Coronary artery (tissue), 2 donors: ENCODE results near the gene ICA1.
"Not testable (repeated sequence)": the region's sequence is repeated elsewhere in the genome, so short reads cannot be mapped to it uniquely, and the experiment has no call there.

ENCODE experiments used
- DNase-seq: peaks from one replicate; pipeline ENCODE4 v3.0.0-alpha.2; 2017; ENCODE audit warnings: low spot score
- H3K27ac ChIP-seq, 2 donors: fragments of 200-600 bp; sonication (generic); one replicate each; pipeline ENCODE4 v1.5.1; 2016 to 2019
- H3K4me3 ChIP-seq: fragments of 200-600 bp; sonication (generic); 2 replicates; pipeline ENCODE4 v1.5.1; 2016; ENCODE audit warnings: mild to moderate bottlenecking, moderate library complexity
- CTCF ChIP-seq: fragments of 200-600 bp; sonication (generic); IDR thresholded peaks from one replicate; pipeline ENCODE4 v1.5.1; 2019; ENCODE audit warnings: antibody characterized with exemption

The ICA1 gene

GRCh38 chr7:8105449-8106095 lies 156.4 kb downstream of the ICA1 start:
- TF ChIP-seq CTCF = no peak
- Histone ChIP-seq H3K27ac (no peak overlapping the region), H3K4me3 (no peak overlapping the region)
- no peak for DNase-seq

- no peak for TF ChIP-seq CTCF
- Histone ChIP-seq H3K4me3 (no peak overlapping the region), H3K27ac (no peak overlapping the region)
- no peak for DNase-seq
Observed at GRCh38 chr7:8103282-8103681, 158.7 kb downstream of the ICA1 start.

- not testable (repeated sequence) for H3K4me3 ChIP-seq, DNase-seq, H3K27ac ChIP-seq
Observed at GRCh38 chr7:8101292-8101691, 160.7 kb downstream of the ICA1 start.

- no peak for DNase-seq
- TF ChIP-seq CTCF = no peak
- Histone ChIP-seq H3K27ac (no peak overlapping the region), H3K4me3 (no peak overlapping the region)
Observed at GRCh38 chr7:8094164-8095140, 167.5 kb downstream of the ICA1 start.

- no peak overlapping the region for H3K27ac ChIP-seq
- no peak for DNase-seq
- TF ChIP-seq CTCF = no peak
- no peak overlapping the region for H3K4me3 ChIP-seq
Observed at GRCh38 chr7:8092140-8092539, 169.8 kb downstream of the ICA1 start.

- H3K27ac ChIP-seq = no peak overlapping the region
- TF ChIP-seq CTCF = no peak
- no peak overlapping the region for H3K4me3 ChIP-seq
- no peak for DNase-seq
Observed at GRCh38 chr7:8089036-8089780, 172.8 kb downstream of the ICA1 start.

GRCh38 chr7:8086239-8086638 lies 175.7 kb downstream of the ICA1 start:
- TF ChIP-seq CTCF = no peak
- no peak for DNase-seq
- H3K4me3 ChIP-seq = no peak overlapping the region
- no peak overlapping the region for H3K27ac ChIP-seq
